B cell (primary cell): ENCODE data around the gene DCAF15.
A peak's percentile ranks its signal among the peaks of the same experiment; 100 is the strongest.

ENCODE experiments used
- CTCF ChIP-seq: fragments of 200-600 bp; IDR thresholded peaks from one replicate; pipeline ENCODE4 v1.8.0; 2022; ENCODE audit warnings: antibody characterized with exemption, mild to moderate bottlenecking
- EZH2 ChIP-seq: IDR thresholded peaks from 2 replicates; pipeline ENCODE4 v1.6.1; 2012; ENCODE audit warnings: borderline replicate concordance, low read depth, mild to moderate bottlenecking, moderate library complexity, low read length; ENCODE audit not compliant: insufficient read depth, poor library complexity, severe bottlenecking

GRCh38 chr19:13902993-13903555 is 49.2 kb upstream of the DCAF15 start:
- TF ChIP-seq CTCF (peak; percentile 52), EZH2 (no peak)
